ENCODE results near the gene SLC35E1.

- TF ChIP-seq EZH2 (IDR thresholded peaks at IDR 0.05; ENCODE audit: low read depth) (no peak), CTCF (conservative IDR thresholded peaks at IDR 0.05) (no peak)
Measured at GRCh38 chr19:16581971-16582343, 9.7 kb upstream of the SLC35E1 start.
